Endodermal cell (in vitro differentiated cells): ENCODE data around the gene SRSF4. TPM values are rescaled to one million over a fixed set of nuclear protein-coding genes. Genes with fewer than 3 reads are reported as not detected.

ENCODE experiments used
- DNase-seq: peaks from one replicate; pipeline ENCODE4 v3.0.0-alpha.2; 2017
- H3K27ac ChIP-seq: 2 replicates; pipeline ENCODE4 v1.5.1; 2013; ENCODE audit warnings: mild to moderate bottlenecking, low read depth, low read length, moderate library complexity
- H3K27me3 ChIP-seq: 2 replicates; pipeline ENCODE4 v1.6.1; 2013; ENCODE audit warnings: mild to moderate bottlenecking, low read length, moderate library complexity; ENCODE audit not compliant: insufficient read depth, control insufficient read depth, poor library complexity, severe bottlenecking
- H3K36me3 ChIP-seq: 2 replicates; pipeline ENCODE4 v1.7.0; 2013; ENCODE audit warnings: mild to moderate bottlenecking, low read length, moderate library complexity; ENCODE audit not compliant: control insufficient read depth, insufficient read depth
- H3K4me1 ChIP-seq: one replicate; pipeline ENCODE4 v1.7.0; 2013; ENCODE audit warnings: low read length; ENCODE audit not compliant: control insufficient read depth, insufficient read depth
- H3K4me3 ChIP-seq: 2 replicates; pipeline ENCODE4 v1.5.1; 2013; ENCODE audit warnings: mild to moderate bottlenecking, low read length, moderate library complexity
- H3K9ac ChIP-seq: 2 replicates; pipeline ENCODE4 v1.6.1; 2013; ENCODE audit warnings: mild to moderate bottlenecking, low read length, moderate library complexity; ENCODE audit not compliant: poor library complexity, severe bottlenecking; ENCODE audit errors: extremely low read depth
- H3K9me3 ChIP-seq: 2 replicates; pipeline ENCODE4 v1.6.1; 2013; ENCODE audit warnings: mild to moderate bottlenecking, low read length, moderate library complexity; ENCODE audit not compliant: control insufficient read depth
- H3K27ac Mint-ChIP-seq: 2 replicates; pipeline ENCODE4 v1.8.0; 2020; ENCODE audit warnings: mixed read lengths
- H3K27me3 Mint-ChIP-seq: 2 replicates; pipeline ENCODE4 v1.8.0; 2021; ENCODE audit warnings: mild to moderate bottlenecking, mixed read lengths; ENCODE audit not compliant: insufficient read depth
- H3K36me3 Mint-ChIP-seq: 2 replicates; pipeline ENCODE4 v1.8.0; 2020; ENCODE audit warnings: low read depth, mixed read lengths
- H3K4me1 Mint-ChIP-seq: 2 replicates; pipeline ENCODE4 v1.8.0; 2020; ENCODE audit warnings: mixed read lengths
- H3K4me3 Mint-ChIP-seq: 2 replicates; pipeline ENCODE4 v1.8.0; 2020; ENCODE audit warnings: mild to moderate bottlenecking, moderate library complexity, mixed read lengths
- H3K9me3 Mint-ChIP-seq: 2 replicates; pipeline ENCODE4 v1.8.0; 2020; ENCODE audit warnings: mild to moderate bottlenecking, mixed read lengths
- CTCF ChIP-seq: fragments of 200-600 bp; sonication (generic); conservative IDR thresholded peaks from 2 replicates; pipeline ENCODE4 v1.5.0; 2021; ENCODE audit warnings: antibody characterized with exemption, mild to moderate bottlenecking
- WGBS, 2 experiments: methylation state at CpG; one replicate each; pipeline versions ENCODE4 v1.1.5 to v1.1.7; 2013; ENCODE audit warnings: missing lambda C conversion rate in 2 of 2, mixed read lengths in 1 of 2; ENCODE audit not compliant: insufficient coverage in 1 of 2, insufficient read length in 1 of 2; 5-methylcytosine and 5-hydroxymethylcytosine counted together
- total RNA-seq, 2 donors: library from RNA; stranded (reverse); fragmentation: NEBNext Ultra II Directional in 1 of 2; extraction: Animal tissue kit (Norgen Biotek cat#: 25700) in 1 of 2; gene quantifications; 2 replicates in 1 of 2; 3 replicates in 1 of 2; pipeline ENCODE4 v1.2.1, GENCODE V29; 2021

SRSF4 gene
- total RNA-seq, 2 donors from 2014 or later = 89.1 to 107 TPM

GRCh38 chr1:29125237-29125641, 56.5 kb downstream of the SRSF4 start:
- Mint-ChIP-seq H3K9me3 (no peaks in the 10 kb centered on the region), H3K4me3 (peak overlapping the region; percentile 79), H3K27me3 (peaks cover 5% of the 10 kb centered on the region), H3K4me1 (peaks cover 18% of the 10 kb centered on the region), H3K27ac (peak overlapping the region; percentile 91), H3K36me3 (peaks cover 2% of the 10 kb centered on the region)
- WGBS, 2 experiments = 76 to 85% methylated on average over 11 to 14 of the region's 14 CpGs
- no peaks in the 10 kb centered on the region for H3K27me3 ChIP-seq
- no peak for DNase-seq
- no peak overlapping the region for H3K9ac ChIP-seq
- no peak overlapping the region for H3K4me3 ChIP-seq
- no peak for TF ChIP-seq CTCF
- H3K9me3 ChIP-seq = no peaks in the 10 kb centered on the region
- peaks cover 6% of the 10 kb centered on the region for H3K4me1 ChIP-seq
- no peak overlapping the region for H3K27ac ChIP-seq
- H3K36me3 ChIP-seq = no peaks in the 10 kb centered on the region

GRCh38 chr1:29124366-29125236, 57.1 kb downstream of the SRSF4 start:
- H3K9me3 Mint-ChIP-seq = no peaks in the 10 kb centered on the region
- H3K4me3 ChIP-seq = peak overlapping the region; percentile 86

GRCh38 chr1:29123887-29124365, 57.8 kb downstream of the SRSF4 start, which contains the start of gene TMEM200B:
TMEM200B (minus strand) TSS chr1:29123903; CDS start chr1:29121828, 2,075 bp downstream.
- peaks cover 8% of the 10 kb centered on the region for H3K4me1 ChIP-seq
- peaks cover 7% of the 10 kb centered on the region for H3K36me3 ChIP-seq
- peak; percentile 76 for DNase-seq
- peaks cover 4% of the 10 kb centered on the region for H3K27me3 Mint-ChIP-seq
- no peaks in the 10 kb centered on the region for H3K27me3 ChIP-seq
- H3K9ac ChIP-seq = peak within 1 kb of the TSS; percentile 90
- H3K27ac Mint-ChIP-seq = peak within 1 kb of the TSS; percentile 90
- no peaks in the 10 kb centered on the region for H3K9me3 Mint-ChIP-seq
- 0 to 5% methylated on average over 4 to 46 of the region's 46 CpGs for WGBS, 2 experiments
- no peak for TF ChIP-seq CTCF
- peak within 1 kb of the TSS; percentile 79 for H3K4me3 Mint-ChIP-seq
- peaks cover 12% of the 10 kb centered on the region for H3K4me1 Mint-ChIP-seq
- H3K27ac ChIP-seq = no peak within 1 kb of the TSS
- H3K9me3 ChIP-seq = no peaks in the 10 kb centered on the region
- H3K36me3 Mint-ChIP-seq = peaks cover 6% of the 10 kb centered on the region
- peak within 1 kb of the TSS; percentile 86 for H3K4me3 ChIP-seq

More at GRCh38 chr1:29124366-29125236, 57.1 kb downstream of the SRSF4 start:
- Mint-ChIP-seq H3K4me3 (peak overlapping the region; percentile 79), H3K27me3 (peaks cover 4% of the 10 kb centered on the region), H3K27ac (peak overlapping the region; percentile 91), H3K36me3 (peaks cover 6% of the 10 kb centered on the region), H3K4me1 (peaks cover 12% of the 10 kb centered on the region)
- Histone ChIP-seq H3K9me3 (no peaks in the 10 kb centered on the region), H3K4me1 (peaks cover 8% of the 10 kb centered on the region), H3K36me3 (peaks cover 4% of the 10 kb centered on the region), H3K27ac (no peak overlapping the region), H3K27me3 (no peaks in the 10 kb centered on the region), H3K9ac (peak overlapping the region; percentile 90)
- peak; percentile 98 for DNase-seq
- peak; percentile 89 for TF ChIP-seq CTCF
- 9 to 26% methylated on average over 14 to 85 of the region's 85 CpGs for WGBS, 2 experiments
